ENCODE measurements around the gene GRIN1.

Gene GRIN1

GRCh38 chr9:137192448-137192780 lies 53.5 kb downstream of the GRIN1 start:
- POLR2A ChIA-PET, result interaction anchor here (0.6 kb wide), 1 partner anchor 24 kb away, joined by 4 read pairs; no protein-coding TSS in a partner anchor
- CTCF ChIA-PET, result interaction anchor here (1.3 to 4.0 kb wide), 3 partner anchors 17 to 44 kb away, joined by 3 to 17 read pairs (median 9); partner anchors contain the start of gene RNF224
- DNase-seq (ENCODE audit: extremely low spot score), result no peak
- TF ChIP-seq, protein P1, sequence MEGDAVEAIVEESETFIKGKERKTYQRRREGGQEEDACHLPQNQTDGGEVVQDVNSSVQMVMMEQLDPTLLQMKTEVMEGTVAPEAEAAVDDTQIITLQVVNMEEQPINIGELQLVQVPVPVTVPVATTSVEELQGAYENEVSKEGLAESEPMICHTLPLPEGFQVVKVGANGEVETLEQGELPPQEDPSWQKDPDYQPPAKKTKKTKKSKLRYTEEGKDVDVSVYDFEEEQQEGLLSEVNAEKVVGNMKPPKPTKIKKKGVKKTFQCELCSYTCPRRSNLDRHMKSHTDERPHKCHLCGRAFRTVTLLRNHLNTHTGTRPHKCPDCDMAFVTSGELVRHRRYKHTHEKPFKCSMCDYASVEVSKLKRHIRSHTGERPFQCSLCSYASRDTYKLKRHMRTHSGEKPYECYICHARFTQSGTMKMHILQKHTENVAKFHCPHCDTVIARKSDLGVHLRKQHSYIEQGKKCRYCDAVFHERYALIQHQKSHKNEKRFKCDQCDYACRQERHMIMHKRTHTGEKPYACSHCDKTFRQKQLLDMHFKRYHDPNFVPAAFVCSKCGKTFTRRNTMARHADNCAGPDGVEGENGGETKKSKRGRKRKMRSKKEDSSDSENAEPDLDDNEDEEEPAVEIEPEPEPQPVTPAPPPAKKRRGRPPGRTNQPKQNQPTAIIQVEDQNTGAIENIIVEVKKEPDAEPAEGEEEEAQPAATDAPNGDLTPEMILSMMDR (IDR thresholded peaks at IDR 0.05; ENCODE audit: control extremely low read depth, extremely low read depth, low read depth, missing control alignments), result no peak

DNA sequence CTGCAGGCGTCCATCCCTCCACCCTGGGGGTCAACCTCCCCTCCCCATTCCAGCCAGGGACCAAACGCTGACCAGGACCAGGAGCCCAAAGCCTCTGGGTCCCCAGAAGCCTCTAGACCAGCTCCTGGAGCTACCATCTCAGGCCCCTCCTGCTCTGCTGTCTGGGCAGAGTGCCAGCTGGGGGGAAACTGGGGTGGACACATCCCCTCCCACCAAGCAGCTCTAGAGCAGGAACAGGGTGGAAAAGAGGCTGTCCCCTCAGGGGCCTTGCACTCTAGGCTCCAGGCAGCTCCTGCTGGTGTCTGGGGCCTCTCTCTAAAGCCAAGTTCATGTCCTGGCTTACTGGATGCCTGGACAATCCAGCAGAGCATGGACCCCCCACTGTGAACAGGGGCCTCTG lies 53.9 kb downstream of the GRIN1 start:
- TF ChIP-seq, protein P1 (IDR thresholded peaks at IDR 0.05; ENCODE audit: control extremely low read depth, extremely low read depth, low read depth, missing control alignments), result no peak
- CTCF ChIA-PET, result interaction anchor here (1.3 to 4.0 kb wide), 3 partner anchors 17 to 44 kb away, joined by 3 to 17 read pairs (median 9); partner anchors contain the start of gene RNF224
- no peak for DNase-seq (ENCODE audit: extremely low spot score)
- POLR2A ChIA-PET, result interaction anchor here (0.6 kb wide), 1 partner anchor 23 kb away, joined by 4 read pairs; no protein-coding TSS in a partner anchor

DNA sequence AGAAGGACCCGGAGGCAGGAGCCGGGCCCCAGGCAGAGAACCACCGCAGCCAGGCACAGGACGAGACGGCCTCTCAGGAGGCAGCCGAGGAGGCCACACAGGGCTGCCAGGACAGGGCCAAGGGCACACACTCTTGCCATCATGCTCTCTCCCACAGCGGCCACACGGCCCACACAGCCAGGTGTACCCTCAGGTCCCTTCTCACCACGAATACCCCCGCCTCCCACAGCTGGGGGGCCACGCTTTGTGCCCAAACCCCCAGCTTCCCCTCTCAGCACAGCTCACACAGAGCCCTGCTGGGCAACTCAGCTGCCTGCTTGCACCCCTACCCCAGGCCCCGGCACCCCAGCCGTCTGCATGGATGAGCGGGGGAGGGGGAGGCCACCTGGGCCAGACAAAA lies 54.8 kb downstream of the GRIN1 start:
- TF ChIP-seq, protein P1 (IDR thresholded peaks at IDR 0.05; ENCODE audit: control extremely low read depth, extremely low read depth, low read depth, missing control alignments), result no peak
- ChIA-PET POLR2A (interaction anchor here (0.5 kb wide), 1 partner anchor 57 kb away, joined by 9 read pairs; no protein-coding TSS in a partner anchor), CTCF (interaction anchor here (0.9 to 4.0 kb wide), 4 partner anchors 14 to 43 kb away, joined by 3 to 17 read pairs (median 8); partner anchors contain the start of gene RNF224)
- no peak for DNase-seq (ENCODE audit: extremely low spot score)

- ChIA-PET POLR2A (no interaction called here), CTCF (interaction anchor here (0.9 to 4.0 kb wide), 4 partner anchors 13 to 43 kb away, joined by 3 to 17 read pairs (median 8); partner anchors contain the start of gene RNF224)
- DNase-seq (ENCODE audit: extremely low spot score), result no peak
- TF ChIP-seq, protein P1 (IDR thresholded peaks at IDR 0.05; ENCODE audit: control extremely low read depth, extremely low read depth, low read depth, missing control alignments), result no peak
These were observed 55.4 kb downstream of the GRIN1 start for GRCh38 chr9:137194388-137194787.

GRCh38 chr9:137194909-137195308 lies 56.0 kb downstream of the GRIN1 start:
- no peak for DNase-seq (ENCODE audit: extremely low spot score)

DNA sequence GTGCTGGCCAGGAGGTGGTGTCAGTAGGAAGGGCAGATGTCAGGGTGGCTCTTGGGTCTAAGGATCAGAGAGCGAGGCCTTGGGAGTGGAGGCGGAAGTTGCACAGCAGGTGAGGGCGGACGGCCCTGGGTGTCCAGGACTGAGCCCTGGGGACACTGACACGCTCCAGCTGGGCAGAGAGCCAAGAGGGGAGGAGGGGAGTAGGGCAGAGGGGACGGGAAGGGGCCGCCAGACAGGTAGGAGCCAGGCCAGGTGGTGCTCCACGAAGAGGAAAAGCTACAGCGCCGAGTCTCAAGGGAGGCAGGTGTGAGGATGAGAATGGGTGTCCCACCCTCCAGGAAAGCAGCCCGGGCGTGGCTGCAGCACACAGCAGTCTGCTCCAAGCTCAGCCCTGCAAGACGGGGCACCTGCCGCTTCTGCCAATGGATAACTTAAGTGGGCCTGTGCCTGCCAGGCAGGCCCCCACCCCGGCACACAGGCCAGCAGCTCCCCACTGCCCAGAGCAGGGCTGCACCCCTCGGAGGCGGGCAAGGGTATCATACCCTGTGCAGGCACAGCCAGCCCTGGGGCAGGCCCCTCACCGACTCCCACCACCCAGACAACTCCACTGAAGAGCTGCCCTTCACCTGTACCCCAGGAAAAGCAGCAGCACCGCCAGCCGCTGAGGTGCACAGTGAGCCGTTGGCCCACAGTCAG lies 56.7 kb downstream of the GRIN1 start:
- ChIA-PET POLR2A (interaction anchor here (0.5 kb wide), 1 partner anchor 468 kb away, joined by 3 read pairs; no protein-coding TSS in a partner anchor), CTCF (interaction anchor here (1.6 to 2.8 kb wide), 2 partner anchors 21 to 42 kb away, joined by 4 to 13 read pairs; no protein-coding TSS in a partner anchor)
- TF ChIP-seq, protein P1 (IDR thresholded peaks at IDR 0.05; ENCODE audit: control extremely low read depth, extremely low read depth, low read depth, missing control alignments), result no peak
- no peak for DNase-seq (ENCODE audit: extremely low spot score)

More at GRCh38 chr9:137194909-137195308, 56.0 kb downstream of the GRIN1 start:
- TF ChIP-seq, protein P1 (IDR thresholded peaks at IDR 0.05; ENCODE audit: control extremely low read depth, extremely low read depth, low read depth, missing control alignments), result no peak
- ChIA-PET POLR2A (no interaction called here), CTCF (interaction anchor here (1.6 to 2.8 kb wide), 2 partner anchors 21 to 42 kb away, joined by 4 to 13 read pairs; no protein-coding TSS in a partner anchor)
